HG03442 (cell line): ENCODE results near the gene GLI3.

ENCODE experiments used
- ATAC-seq: cut with Tn5 transposase; IDR thresholded peaks from one replicate; pipeline ENCODE4 v1.9.1; 2021; ENCODE audit warnings: mild to moderate bottlenecking, moderate library complexity; ENCODE audit not compliant: unreplicated experiment

Gene GLI3

GRCh38 chr7:42151309-42151708 lies 85.7 kb downstream of the GLI3 start:
- no peak for ATAC-seq

- no peak for ATAC-seq
Observed at GRCh38 chr7:42145539-42145938, 91.5 kb downstream of the GLI3 start.

DNA sequence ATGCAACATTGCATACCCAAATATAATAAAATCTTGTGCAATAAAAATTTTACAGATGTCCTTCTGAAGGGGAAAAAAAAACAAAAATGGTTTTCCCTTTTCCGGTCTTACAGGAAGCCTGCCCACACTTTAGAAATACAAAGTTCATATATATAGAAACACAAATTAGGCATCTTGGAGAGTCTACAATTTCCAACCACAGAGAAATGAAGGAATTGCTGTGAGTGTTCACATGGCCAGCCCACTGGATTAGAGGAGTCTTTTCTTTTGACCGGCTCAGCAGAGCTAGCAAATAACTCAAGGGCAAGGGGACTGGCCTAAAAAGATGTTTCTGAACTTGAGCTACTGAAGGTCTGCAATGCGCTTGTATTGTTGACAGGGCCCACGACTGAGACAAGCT lies 92.4 kb downstream of the GLI3 start:
- no peak for ATAC-seq

DNA sequence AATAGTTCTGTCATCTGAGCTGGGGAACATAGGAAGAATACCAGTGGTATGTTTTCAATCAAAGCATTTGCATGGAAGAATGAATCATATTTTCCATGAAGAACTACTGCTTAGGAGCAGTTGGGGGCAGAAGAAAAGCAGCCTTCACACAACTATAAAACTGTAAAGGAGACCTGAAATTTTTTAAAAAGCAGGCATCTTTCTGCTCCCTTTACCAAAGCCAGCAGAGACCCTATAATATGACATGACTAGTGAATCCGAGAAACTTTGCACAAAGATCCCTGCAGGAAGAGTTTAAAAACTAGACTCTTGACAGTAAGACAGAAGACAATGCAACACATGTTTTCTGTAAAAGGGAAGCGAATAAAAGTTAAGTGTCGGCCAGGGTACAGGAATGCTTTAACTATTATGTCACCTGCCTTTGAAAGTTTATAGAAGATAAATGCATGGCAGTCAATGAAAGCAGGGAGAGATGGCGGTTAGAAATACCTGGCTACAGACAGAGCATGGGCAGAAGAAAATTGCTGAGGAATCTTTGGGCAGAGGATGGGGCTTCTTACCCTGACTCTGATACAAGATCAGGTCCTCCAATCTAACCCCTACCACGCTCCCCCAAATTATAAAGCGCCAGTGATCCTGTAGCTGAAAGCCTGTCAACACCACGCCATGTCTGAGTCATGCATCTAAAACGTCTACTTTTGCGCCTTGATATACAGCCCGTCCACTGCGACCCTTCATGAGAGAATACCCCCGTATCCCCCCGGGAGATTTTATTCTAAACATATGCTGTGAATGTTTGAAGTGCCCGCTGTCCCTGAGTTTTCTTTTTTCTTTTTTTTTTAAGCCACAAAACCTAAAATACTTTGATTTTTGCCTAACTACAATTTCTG lies 93.1 kb downstream of the GLI3 start:
- no peak for ATAC-seq

- no peak for ATAC-seq
Observed at GRCh38 chr7:42142089-42142488, 94.9 kb downstream of the GLI3 start.

GRCh38 chr7:42139751-42140150 lies 97.3 kb downstream of the GLI3 start:
- no peak for ATAC-seq

- no peak for ATAC-seq
Observed at GRCh38 chr7:42138691-42139090, 98.3 kb downstream of the GLI3 start.

DNA sequence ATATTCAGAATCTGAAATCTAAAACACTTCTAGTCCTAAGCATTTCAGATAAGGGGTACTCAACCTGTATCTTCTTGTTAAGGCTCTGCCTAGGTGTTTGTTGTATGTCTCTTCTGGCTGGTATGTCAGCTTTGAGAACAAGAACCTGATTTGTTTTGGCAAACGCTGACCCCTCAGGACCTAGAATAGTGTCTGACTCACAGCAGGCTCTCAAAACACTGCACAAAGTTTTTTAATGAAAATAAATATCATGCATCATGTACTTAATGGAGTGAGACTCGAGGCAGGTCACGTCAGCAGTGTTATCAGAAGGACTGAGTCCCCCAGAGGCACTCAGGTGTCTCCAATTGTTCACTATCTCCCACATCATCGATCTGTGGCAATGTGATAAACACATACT lies 99.1 kb downstream of the GLI3 start:
- ATAC-seq, result no peak

GRCh38 chr7:42137431-42137830 lies 99.6 kb downstream of the GLI3 start:
- no peak for ATAC-seq

- no peak for ATAC-seq
Observed at GRCh38 chr7:42135728-42136127, 101.3 kb downstream of the GLI3 start.

DNA sequence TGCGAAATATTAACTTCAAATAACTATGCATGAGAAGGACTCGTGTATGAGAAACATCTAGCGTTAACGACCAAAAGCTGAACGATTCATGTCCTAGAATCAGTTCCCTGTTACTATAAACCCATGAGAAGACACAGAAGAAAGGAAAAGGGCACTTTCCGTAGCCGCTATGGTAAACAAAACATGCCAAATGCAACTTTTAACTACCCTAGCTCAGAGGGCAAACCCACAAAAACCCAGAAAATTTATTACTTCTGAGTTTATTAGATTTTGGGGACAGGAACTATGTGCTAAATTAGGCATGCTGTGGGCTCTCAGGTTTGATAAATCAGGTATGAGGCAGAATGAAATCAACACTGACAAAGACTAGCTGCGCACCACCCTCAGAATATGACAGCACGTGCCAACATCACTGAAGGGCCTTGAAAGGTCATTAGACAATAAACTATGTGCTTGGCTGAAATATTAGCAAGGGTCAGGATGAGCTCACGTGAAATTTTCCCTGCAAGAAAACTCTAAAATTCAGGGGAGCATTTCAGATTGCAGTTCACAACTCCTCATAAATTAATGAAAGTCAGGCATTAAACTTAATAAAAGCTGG lies 102.6 kb downstream of the GLI3 start:
- no peak for ATAC-seq

DNA sequence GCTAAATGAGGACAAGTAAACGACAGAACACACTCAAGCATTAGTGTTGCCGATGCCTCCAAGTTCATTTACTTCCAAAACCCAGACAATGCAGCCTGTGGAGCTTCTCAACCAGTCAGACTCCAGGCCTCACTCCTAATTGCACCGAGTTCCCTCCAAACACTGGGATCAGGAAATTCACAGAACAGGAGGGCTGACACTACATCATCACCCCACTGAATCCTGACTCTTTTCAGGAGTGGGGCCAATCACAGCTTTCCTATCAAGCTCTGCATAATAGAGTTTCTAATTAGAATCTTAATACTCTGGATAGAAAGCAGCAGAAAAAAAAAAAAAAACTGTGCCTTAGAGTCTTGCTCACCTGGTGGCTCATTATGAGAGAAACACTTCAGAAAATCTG lies 103.7 kb downstream of the GLI3 start:
- ATAC-seq, result no peak

DNA sequence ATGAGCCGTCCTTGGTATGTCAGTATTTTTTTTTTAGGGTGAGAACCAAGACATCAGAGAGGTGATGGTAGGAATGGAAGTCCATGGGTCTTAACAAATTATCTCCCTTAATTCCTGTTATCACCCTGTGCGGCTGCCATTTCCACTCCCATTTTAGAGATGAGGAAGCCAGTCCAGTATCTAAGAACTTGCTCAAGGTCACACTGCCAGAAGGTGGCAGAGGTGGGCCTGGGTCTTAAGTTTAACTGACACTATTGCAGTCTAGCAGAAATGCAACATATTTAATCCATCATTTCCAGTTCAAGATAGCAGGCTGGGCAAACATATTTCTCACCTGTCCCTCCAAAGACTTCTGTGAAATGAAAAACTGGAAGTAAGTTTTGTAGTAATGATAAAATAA lies 108.3 kb downstream of the GLI3 start:
- no peak for ATAC-seq

DNA sequence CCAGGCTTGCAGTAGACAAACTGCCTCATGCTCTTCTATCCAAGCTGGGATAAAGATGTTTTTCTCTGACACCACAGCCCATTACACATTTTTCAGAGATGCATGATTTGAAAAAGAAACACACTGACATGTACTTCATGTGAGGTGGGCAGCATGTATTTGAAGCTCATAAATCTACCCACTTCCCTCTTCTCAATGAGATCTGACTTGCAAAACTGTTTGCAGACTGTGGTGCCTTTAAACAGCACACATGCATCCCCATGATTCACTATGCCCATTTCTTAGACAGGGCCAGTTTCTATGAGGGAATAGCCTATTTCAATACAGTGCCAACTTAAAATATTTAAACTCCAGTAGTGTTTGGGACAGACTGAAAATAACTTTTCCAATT lies 109.8 kb downstream of the GLI3 start:
- ATAC-seq, result no peak

- ATAC-seq, result no peak
Observed at GRCh38 chr7:42126475-42127231, 110.4 kb downstream of the GLI3 start.

DNA sequence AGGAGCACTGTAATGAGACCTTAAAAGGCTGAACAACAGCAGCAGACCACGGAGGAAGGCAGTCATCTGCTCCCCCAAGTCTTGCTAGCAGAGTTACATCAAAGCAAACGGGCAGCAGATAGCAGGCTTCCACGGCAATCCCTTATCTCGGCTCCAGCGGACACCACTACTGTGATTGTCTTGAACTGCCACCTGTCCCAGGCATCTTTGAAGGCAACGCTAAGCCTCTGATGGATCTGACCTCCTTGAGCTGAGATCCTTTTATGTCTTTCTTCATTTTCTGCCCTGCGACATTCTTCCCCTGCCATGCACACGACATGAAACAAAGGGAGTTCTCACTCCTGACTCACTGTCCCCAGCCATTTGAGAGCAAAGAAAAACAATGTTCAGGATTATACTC lies 111.7 kb downstream of the GLI3 start:
- ATAC-seq, result no peak

DNA sequence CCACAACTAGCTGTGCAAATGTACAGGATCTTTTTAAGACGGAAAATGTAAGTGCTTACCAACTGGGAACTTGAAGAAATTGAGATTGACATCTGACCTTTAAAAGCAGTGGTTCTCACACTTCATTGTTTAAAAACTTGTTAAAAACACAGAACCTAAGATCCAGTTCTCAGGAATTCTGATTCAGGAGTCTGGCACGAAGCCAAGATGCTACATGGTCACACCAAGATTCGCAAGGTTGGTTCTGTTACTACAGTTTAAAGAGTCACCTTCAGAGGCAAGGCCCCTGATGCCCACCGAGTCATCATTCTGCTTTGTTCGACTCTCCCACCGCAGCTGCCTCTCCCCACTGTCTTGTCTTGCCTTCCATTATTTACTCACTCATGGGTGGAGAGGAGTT lies 113.3 kb downstream of the GLI3 start:
- no peak for ATAC-seq

DNA sequence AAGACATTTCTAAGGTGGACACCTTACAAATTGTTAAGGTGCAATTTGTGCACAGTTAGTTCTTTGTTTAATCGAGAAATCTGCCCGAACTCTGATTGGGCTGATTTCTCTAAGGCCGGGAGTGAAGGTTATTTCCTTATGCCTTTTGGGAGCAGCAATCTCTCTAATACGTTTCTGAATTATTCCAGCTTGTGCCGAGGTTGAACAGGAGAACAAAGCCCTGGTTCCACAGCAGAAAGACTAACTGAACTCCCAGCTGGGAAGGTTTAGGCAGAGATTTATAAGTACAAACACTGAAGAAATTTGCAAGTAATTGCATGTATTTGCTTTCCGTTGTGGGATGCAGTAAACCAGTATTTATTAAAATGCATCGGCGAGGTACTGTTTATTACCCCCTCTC lies 116.8 kb downstream of the GLI3 start:
- no peak for ATAC-seq

GRCh38 chr7:42117201-42117600 lies 119.8 kb downstream of the GLI3 start:
- ATAC-seq, result no peak

DNA sequence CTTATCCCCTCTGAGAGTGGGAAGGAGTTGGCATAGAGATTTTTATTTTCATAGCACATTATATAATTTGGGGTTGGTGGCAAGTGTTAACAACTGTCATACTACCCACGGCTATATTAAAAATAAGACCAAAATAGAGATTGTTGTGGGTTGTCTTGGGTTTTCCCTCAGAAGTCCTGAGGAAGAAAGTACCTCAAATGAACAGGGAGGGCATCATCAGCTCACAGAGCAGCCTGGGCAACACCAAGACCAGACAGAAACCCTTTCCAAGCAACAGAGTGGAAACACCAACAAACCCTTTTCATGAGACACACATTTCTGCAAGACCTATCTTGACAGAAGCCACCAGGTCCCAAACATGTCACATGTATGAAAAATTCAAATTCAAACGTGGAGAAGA lies 121.2 kb downstream of the GLI3 start:
- ATAC-seq, result no peak

DNA sequence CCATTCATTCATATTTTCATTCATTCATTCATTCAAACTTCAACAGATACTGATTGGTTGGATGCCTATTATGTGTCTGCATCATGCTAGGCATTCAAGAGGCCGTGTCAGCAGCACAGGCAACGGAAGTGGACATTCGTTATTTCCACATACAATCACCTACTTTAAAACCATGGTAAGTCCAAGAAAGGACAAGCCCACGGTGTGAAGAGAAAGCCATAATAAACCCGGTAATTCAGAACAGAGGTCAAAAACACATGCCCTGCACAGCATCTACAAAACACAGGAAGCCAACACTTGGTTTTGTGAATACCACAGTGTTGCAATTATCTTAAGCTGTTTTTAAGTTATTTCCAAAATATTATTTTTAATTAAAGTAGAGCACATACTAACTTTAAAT lies 126.7 kb downstream of the GLI3 start:
- no peak for ATAC-seq
